OCI-LY1 (cell line): Measurements from ENCODE around the gene TCERG1L.
"Not testable (repeated sequence)": the region's sequence is repeated elsewhere in the genome, so short reads cannot be mapped to it uniquely, and the experiment has no call there.

Experiments
- H2AFZ ChIP-seq: fragments of 200-600 bp; sonication (generic), shearing (Covaris generic); 2 replicates; pipeline ENCODE4 v1.6.0; 2014; ENCODE audit warnings: antibody characterized with exemption, mild to moderate bottlenecking, low read length
- H3F3A ChIP-seq: fragments of 200-600 bp; sonication (generic), shearing (Covaris generic); 2 replicates; pipeline ENCODE4 v1.6.0; 2014; ENCODE audit warnings: mild to moderate bottlenecking, antibody characterized with exemption, low read length, moderate library complexity; ENCODE audit not compliant: insufficient read depth
- H3K27ac ChIP-seq: fragments of 200-600 bp; sonication (generic); 2 replicates; pipeline ENCODE4 v1.5.1; 2014; ENCODE audit warnings: low read length, mixed run types, mild to moderate bottlenecking, low read depth; ENCODE audit not compliant: poor library complexity, severe bottlenecking
- H3K27me3 ChIP-seq: fragments of 200-600 bp; sonication (generic); 2 replicates; pipeline ENCODE4 v1.6.0; 2014; ENCODE audit warnings: antibody characterized with exemption, mild to moderate bottlenecking, low read length, moderate library complexity; ENCODE audit not compliant: insufficient read depth
- H3K36me3 ChIP-seq: fragments of 200-600 bp; sonication (generic); 2 replicates; pipeline ENCODE4 v1.6.1; 2014; ENCODE audit warnings: mild to moderate bottlenecking, antibody characterized with exemption, low read length, moderate library complexity, mixed read lengths; ENCODE audit not compliant: insufficient read depth
- H3K4me1 ChIP-seq: fragments of 200-600 bp; sonication (generic); 2 replicates; pipeline ENCODE4 v1.5.1; 2014; ENCODE audit warnings: mild to moderate bottlenecking, low read length, moderate library complexity; ENCODE audit not compliant: insufficient read depth, severe bottlenecking
- H3K4me2 ChIP-seq: fragments of 200-600 bp; sonication (generic), shearing (Covaris generic); 2 replicates; pipeline ENCODE4 v1.6.1; 2014; ENCODE audit warnings: low read length
- H3K4me3 ChIP-seq: fragments of 200-600 bp; sonication (generic); 2 replicates; pipeline ENCODE4 v1.5.1; 2014; ENCODE audit warnings: low read length, low read depth, mild to moderate bottlenecking, mixed read lengths; ENCODE audit not compliant: poor library complexity, severe bottlenecking
- H3K79me2 ChIP-seq: fragments of 200-600 bp; shearing (Covaris generic); 2 replicates; pipeline ENCODE4 v1.6.1; 2016; ENCODE audit warnings: mixed run types, low read length, mixed read lengths; ENCODE audit not compliant: insufficient read depth
- H3K9ac ChIP-seq: fragments of 200-600 bp; sonication (generic), shearing (Covaris generic); 2 replicates; pipeline ENCODE4 v1.6.1; 2014; ENCODE audit warnings: mild to moderate bottlenecking, low read length, mixed read lengths
- H3K9me2 ChIP-seq: fragments of 200-600 bp; sonication (generic), shearing (Covaris generic); 2 replicates; pipeline ENCODE4 v1.6.1; 2014; ENCODE audit warnings: low read depth, mild to moderate bottlenecking, low read length, mixed read lengths
- H3K9me3 ChIP-seq: fragments of 200-600 bp; shearing (Covaris generic); 2 replicates; pipeline ENCODE4 v1.6.1; 2014; ENCODE audit warnings: low read length, mixed read lengths
- H4K20me1 ChIP-seq: fragments of 200-600 bp; sonication (generic), shearing (Covaris generic); 2 replicates; pipeline ENCODE4 v1.6.0; 2016; ENCODE audit warnings: mild to moderate bottlenecking, low read length; ENCODE audit not compliant: insufficient read depth
- CTCF ChIP-seq: fragments of 200-600 bp; sonication (generic), shearing (Covaris generic); IDR thresholded peaks from 2 replicates; pipeline ENCODE4 v1.5.1; 2017; ENCODE audit warnings: mild to moderate bottlenecking, antibody characterized with exemption, low read length, moderate library complexity, mixed read lengths
- EZH2 ChIP-seq: fragments of 200-600 bp; sonication (generic), shearing (Covaris generic); IDR thresholded peaks from 2 replicates; pipeline ENCODE4 v1.8.0; 2017; ENCODE audit warnings: borderline replicate concordance, mixed run types, mild to moderate bottlenecking, antibody characterized with exemption, low read length, moderate library complexity, mixed read lengths

TCERG1L gene

GRCh38 chr10:131080571-131080970 is 230.9 kb downstream of the TCERG1L start:
- no peaks in the 10 kb centered on the region for H3F3A ChIP-seq
- 0 out of 2 replicates have a peak, but pooled peaks cover 4% of the 10 kb centered on the region for H3K27me3 ChIP-seq
- H3K27ac ChIP-seq: no peak overlapping the region
- H3K9me3 ChIP-seq: no peaks in the 10 kb centered on the region
- H2AFZ ChIP-seq: no peak overlapping the region
- H4K20me1 ChIP-seq: no peaks in the 10 kb centered on the region
- H3K36me3 ChIP-seq: no peaks in the 10 kb centered on the region
- no peak overlapping the region for H3K4me3 ChIP-seq
- no peak overlapping the region for H3K4me2 ChIP-seq
- H3K9me2 ChIP-seq: no peaks in the 10 kb centered on the region
- TF ChIP-seq CTCF (no peak), EZH2 (no peak)
- H3K4me1 ChIP-seq: no peaks in the 10 kb centered on the region
- no peak overlapping the region for H3K9ac ChIP-seq
- H3K79me2 ChIP-seq: no peaks in the 10 kb centered on the region

- TF ChIP-seq CTCF (no peak), EZH2 (no peak)
- no peaks in the 10 kb centered on the region for H3K79me2 ChIP-seq
- no peaks in the 10 kb centered on the region for H3F3A ChIP-seq
- 0 out of 2 replicates have a peak, but pooled peaks cover 4% of the 10 kb centered on the region for H3K27me3 ChIP-seq
- H3K4me2 ChIP-seq: no peak overlapping the region
- H3K27ac ChIP-seq: no peak overlapping the region
- H3K9me3 ChIP-seq: no peaks in the 10 kb centered on the region
- no peaks in the 10 kb centered on the region for H4K20me1 ChIP-seq
- no peaks in the 10 kb centered on the region for H3K36me3 ChIP-seq
- H2AFZ ChIP-seq: no peak overlapping the region
- H3K4me3 ChIP-seq: no peak overlapping the region
- H3K9me2 ChIP-seq: no peaks in the 10 kb centered on the region
- H3K9ac ChIP-seq: no peak overlapping the region
- no peaks in the 10 kb centered on the region for H3K4me1 ChIP-seq
These were observed 232.2 kb downstream of the TCERG1L start for GRCh38 chr10:131079314-131079713.

GRCh38 chr10:131078882-131079280 is 232.6 kb downstream of the TCERG1L start:
- H3K36me3 ChIP-seq, H3K79me2 ChIP-seq, H3K4me2 ChIP-seq, H4K20me1 ChIP-seq, H3K27me3 ChIP-seq, H3F3A ChIP-seq, H3K9me3 ChIP-seq, H3K4me3 ChIP-seq, H2AFZ ChIP-seq, H3K4me1 ChIP-seq, H3K9ac ChIP-seq, H3K27ac ChIP-seq, H3K9me2 ChIP-seq: not testable (repeated sequence)

DNA sequence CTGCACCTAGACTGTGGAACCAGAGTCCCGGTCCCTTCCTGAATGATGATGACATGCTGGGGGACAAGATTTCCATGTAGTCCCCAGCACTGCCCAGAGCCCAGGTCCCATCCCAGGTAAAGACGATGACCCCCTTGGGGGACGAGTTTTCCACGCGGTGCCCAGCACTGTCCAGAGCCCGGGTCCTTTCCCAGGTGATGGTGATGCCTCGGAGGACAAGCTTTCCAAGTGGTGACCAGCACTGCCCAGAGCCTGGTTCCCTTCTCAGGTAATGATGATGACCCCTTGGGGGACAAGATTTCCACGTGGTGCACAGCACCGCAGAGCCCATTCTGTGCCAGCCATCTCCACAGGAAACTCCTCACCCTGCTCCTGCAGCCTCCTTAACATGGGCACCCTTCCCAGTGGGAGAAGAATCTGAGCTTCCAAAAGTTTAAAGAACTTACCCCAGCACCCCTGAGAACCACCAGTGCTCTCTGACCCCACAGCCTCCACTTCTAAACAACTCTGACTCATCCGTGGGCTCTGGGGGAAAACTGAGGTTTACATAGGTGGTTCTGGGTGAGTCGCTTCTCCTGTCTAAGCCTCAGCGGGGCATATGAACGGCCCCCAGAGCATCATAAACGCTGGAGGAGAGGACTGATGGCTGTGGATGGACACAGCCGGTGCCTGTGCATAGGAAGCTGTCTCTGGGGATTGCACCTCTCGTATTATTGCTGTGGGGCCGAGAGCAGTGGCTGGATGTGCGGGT is 233.2 kb downstream of the TCERG1L start:
- H3K79me2 ChIP-seq: no peaks in the 10 kb centered on the region
- no peaks in the 10 kb centered on the region for H3K9me3 ChIP-seq
- H3K36me3 ChIP-seq: no peaks in the 10 kb centered on the region
- no peak overlapping the region for H3K4me2 ChIP-seq
- no peak overlapping the region for H3K27ac ChIP-seq
- no peaks in the 10 kb centered on the region for H4K20me1 ChIP-seq
- H3K4me1 ChIP-seq: no peaks in the 10 kb centered on the region
- H3K9me2 ChIP-seq: no peaks in the 10 kb centered on the region
- no peak overlapping the region for H3K4me3 ChIP-seq
- no peak overlapping the region for H3K9ac ChIP-seq
- 0 out of 2 replicates have a peak, but pooled peaks cover 4% of the 10 kb centered on the region for H3K27me3 ChIP-seq
- H3F3A ChIP-seq: no peaks in the 10 kb centered on the region
- H2AFZ ChIP-seq: no peak overlapping the region
- TF ChIP-seq EZH2 (no peak), CTCF (no peak)
